HepG2 (cell line): ENCODE data around the gene IMP3. TPM values are rescaled to one million over a fixed set of nuclear protein-coding genes. Genes with fewer than 3 reads are reported as not detected.
"Not testable (repeated sequence)": the region's sequence is repeated elsewhere in the genome, so short reads cannot be mapped to it uniquely, and the experiment has no call there.

Experiments
- FOSL2 ChIP-seq: sonication (generic); formaldehyde crosslinking; IDR thresholded peaks from 2 replicates; pipeline ENCODE4 v1.4.0; 2020; ENCODE audit warnings: missing genetic modification reagents
- KDM2A ChIP-seq: sonication (generic); formaldehyde crosslinking; IDR thresholded peaks from 2 replicates; pipeline ENCODE4 v1.4.0; 2020; ENCODE audit warnings: low read depth, missing genetic modification reagents, borderline replicate concordance
- KDM3A ChIP-seq: IDR thresholded peaks from 2 replicates; pipeline ENCODE4 v1.6.1; 2018; ENCODE audit warnings: low read depth, missing compliant biosample characterization
- MAZ ChIP-seq, 2 experiments: sonication (generic) in 1 of 2; formaldehyde crosslinking in 1 of 2; IDR thresholded peaks; 2 replicates each; pipeline versions ENCODE4 v1.5.0 to v1.6.1; 2012 to 2020; ENCODE audit warnings: low read depth in 2 of 2, mild to moderate bottlenecking in 2 of 2, borderline replicate concordance in 1 of 2, improper control_type of control experiment in 1 of 2, low read length in 1 of 2, missing genetic modification reagents in 1 of 2, moderate library complexity in 1 of 2
- RAD21 ChIP-seq: fragments of 450-650 bp; formaldehyde crosslinking; IDR thresholded peaks from 2 replicates; pipeline ENCODE4 v1.5.0; 2020; ENCODE audit warnings: mild to moderate bottlenecking
- SALL1 ChIP-seq: sonication (generic); formaldehyde crosslinking; IDR thresholded peaks from 2 replicates; pipeline ENCODE4 v1.8.0; 2022; ENCODE audit warnings: mild to moderate bottlenecking, missing genetic modification reagents
- TEAD3 ChIP-seq: optimal IDR thresholded peaks from 2 replicates; pipeline ENCODE3; 2016; ENCODE audit warnings: borderline replicate concordance
- ZSCAN25 ChIP-seq: sonication (generic); formaldehyde crosslinking; IDR thresholded peaks from 2 replicates; pipeline ENCODE4 v1.8.0; 2022; ENCODE audit warnings: mild to moderate bottlenecking, missing genetic modification reagents
- polyA plus RNA-seq, 8 experiments: library from polyadenylated mRNA; depleted of rRNA in 3 of 8; stranded (reverse) in 7 of 8; unstranded in 1 of 8; fragments of >200 nt; fragmentation: Illumina TruSeq in 4 of 8; extraction: Trizol in 4 of 8; gene quantifications; 2 replicates each; pipeline versions ENCODE4 v1.2.1 to v1.2.3, GENCODE V29; 2011 to 2016; ENCODE audit warnings: low read depth in 4 of 8, missing spikeins in 1 of 8, mixed read lengths in 1 of 8; ENCODE audit not compliant: insufficient read depth in 1 of 8
- total RNA-seq, 5 experiments: library from RNA; depleted of rRNA; stranded (reverse); fragments of >200 nt; fragmentation: Illumina TruSeq; extraction: Trizol; gene quantifications; 2 replicates each; pipeline ENCODE4 v1.2.3, GENCODE V29; 2016; ENCODE audit warnings: low read depth in 1 of 5
- TF ChIP-seq, protein P1 (sequence below): sonication (generic); formaldehyde crosslinking; IDR thresholded peaks from 2 replicates; pipeline ENCODE4 v1.4.0; 2020; ENCODE audit warnings: missing genetic modification reagents
- TF ChIP-seq, protein P2 (sequence below), 2 experiments: sonication (generic) in 1 of 2; formaldehyde crosslinking in 1 of 2; IDR thresholded peaks; 2 replicates each; pipeline versions ENCODE4 v1.4.0 to v1.6.1; 2018 to 2020; ENCODE audit warnings: missing genetic modification reagents in 2 of 2, borderline replicate concordance in 1 of 2, low read depth in 1 of 2, mild to moderate bottlenecking in 1 of 2, missing biosample characterization in 1 of 2

IMP3 gene
- total and polyA plus RNA-seq, 2 of the 13 experiments (the other 11 are each of a cell fraction or from before 2014, with no cell fraction given), result 38.3 to 143 TPM

DNA sequence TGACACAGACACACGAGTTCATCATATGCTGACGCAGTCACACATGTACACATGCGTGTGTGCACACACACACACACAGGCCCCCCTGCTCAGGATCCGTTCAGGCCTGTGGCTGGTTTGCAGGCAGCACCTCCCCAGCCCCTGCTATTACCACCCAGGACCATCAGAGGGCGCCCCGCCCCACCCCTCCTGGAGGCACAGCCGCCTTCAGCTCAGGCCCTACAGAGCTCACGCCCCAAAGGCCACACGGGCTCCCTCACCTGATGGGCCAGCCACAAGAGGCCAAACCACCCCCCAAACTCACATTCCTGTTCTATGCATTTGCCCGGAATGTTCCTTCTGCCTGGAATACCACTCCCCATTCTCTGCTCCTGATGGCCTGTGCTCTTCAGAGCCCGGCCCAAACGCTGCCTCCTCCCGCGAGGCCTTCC, 46.2 kb upstream of the IMP3 start (continued):
- TF ChIP-seq, protein P1, sequence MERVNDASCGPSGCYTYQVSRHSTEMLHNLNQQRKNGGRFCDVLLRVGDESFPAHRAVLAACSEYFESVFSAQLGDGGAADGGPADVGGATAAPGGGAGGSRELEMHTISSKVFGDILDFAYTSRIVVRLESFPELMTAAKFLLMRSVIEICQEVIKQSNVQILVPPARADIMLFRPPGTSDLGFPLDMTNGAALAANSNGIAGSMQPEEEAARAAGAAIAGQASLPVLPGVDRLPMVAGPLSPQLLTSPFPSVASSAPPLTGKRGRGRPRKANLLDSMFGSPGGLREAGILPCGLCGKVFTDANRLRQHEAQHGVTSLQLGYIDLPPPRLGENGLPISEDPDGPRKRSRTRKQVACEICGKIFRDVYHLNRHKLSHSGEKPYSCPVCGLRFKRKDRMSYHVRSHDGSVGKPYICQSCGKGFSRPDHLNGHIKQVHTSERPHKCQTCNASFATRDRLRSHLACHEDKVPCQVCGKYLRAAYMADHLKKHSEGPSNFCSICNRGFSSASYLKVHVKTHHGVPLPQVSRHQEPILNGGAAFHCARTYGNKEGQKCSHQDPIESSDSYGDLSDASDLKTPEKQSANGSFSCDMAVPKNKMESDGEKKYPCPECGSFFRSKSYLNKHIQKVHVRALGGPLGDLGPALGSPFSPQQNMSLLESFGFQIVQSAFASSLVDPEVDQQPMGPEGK (CRISPR knock-in tag), result 0 out of 2 replicates have a peak, but pooled peaks have one; percentile 14
- TF ChIP-seq MAZ (IDR thresholded peaks at IDR 0.05; ENCODE audit: borderline replicate concordance, low read depth, low read length), result not testable (repeated sequence)
- TF ChIP-seq MAZ (CRISPR knock-in tag; IDR thresholded peaks at IDR 0.05; ENCODE audit: low read depth) (peak; percentile 54; the same call in 1 of the 2 replicates), RAD21 (CRISPR knock-in tag) (peak; percentile 48; the same call in 1 of the 2 replicates), TEAD3 (CRISPR knock-in tag) (peak; percentile 32), KDM3A (0 out of 2 replicates have a peak, but pooled peaks have one; percentile 48), ZSCAN25 (CRISPR knock-in tag) (0 out of 2 replicates have a peak, but pooled peaks have one; percentile 43), KDM2A (peak; percentile 49; the same call in 1 of the 2 replicates), SALL1 (CRISPR knock-in tag) (peak; percentile 29; the same call in 1 of the 2 replicates), FOSL2 (0 out of 2 replicates have a peak, but pooled peaks have one; percentile 21)
- TF ChIP-seq, protein P2, sequence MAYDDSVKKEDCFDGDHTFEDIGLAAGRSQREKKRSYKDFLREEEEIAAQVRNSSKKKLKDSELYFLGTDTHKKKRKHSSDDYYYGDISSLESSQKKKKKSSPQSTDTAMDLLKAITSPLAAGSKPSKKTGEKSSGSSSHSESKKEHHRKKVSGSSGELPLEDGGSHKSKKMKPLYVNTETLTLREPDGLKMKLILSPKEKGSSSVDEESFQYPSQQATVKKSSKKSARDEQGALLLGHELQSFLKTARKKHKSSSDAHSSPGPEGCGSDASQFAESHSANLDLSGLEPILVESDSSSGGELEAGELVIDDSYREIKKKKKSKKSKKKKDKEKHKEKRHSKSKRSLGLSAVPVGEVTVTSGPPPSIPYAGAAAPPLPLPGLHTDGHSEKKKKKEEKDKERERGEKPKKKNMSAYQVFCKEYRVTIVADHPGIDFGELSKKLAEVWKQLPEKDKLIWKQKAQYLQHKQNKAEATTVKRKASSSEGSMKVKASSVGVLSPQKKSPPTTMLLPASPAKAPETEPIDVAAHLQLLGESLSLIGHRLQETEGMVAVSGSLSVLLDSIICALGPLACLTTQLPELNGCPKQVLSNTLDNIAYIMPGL (CRISPR knock-in tag; IDR thresholded peaks at IDR 0.05; ENCODE audit: borderline replicate concordance in 1 of 2, low read depth in 1 of 2), result peak; percentile 41 to 46; a peak in 1 of 4 replicates
- TF ChIP-seq, all 625 proteins: peak for 23; not testable (repeated sequence) for 602
